CD4-positive, alpha-beta T cell treated with Interleukin-4 for 1 hour (primary cell): Measurements from ENCODE around the gene DNAJC1.

Source experiments
- DNase-seq, 2 donors: peaks; one replicate each; pipeline ENCODE4 v3.0.0-alpha.2; 2020 to 2022

The DNAJC1 gene

GRCh38 chr10:21757185-21757901 is 246.2 kb downstream of the DNAJC1 start:
- no peak for DNase-seq

GRCh38 chr10:21756707-21757106 is 246.8 kb downstream of the DNAJC1 start:
- no peak for DNase-seq

GRCh38 chr10:21754410-21755011 is 249.0 kb downstream of the DNAJC1 start:
- no peak for DNase-seq

GRCh38 chr10:21753497-21754270 is 249.8 kb downstream of the DNAJC1 start:
- no peak for DNase-seq

GRCh38 chr10:21751341-21752310 is 251.9 kb downstream of the DNAJC1 start:
- DNase-seq, result no peak

GRCh38 chr10:21750424-21750823 is 253.1 kb downstream of the DNAJC1 start:
- no peak for DNase-seq

- no peak for DNase-seq
Observed at GRCh38 chr10:21749788-21750187, 253.7 kb downstream of the DNAJC1 start.

GRCh38 chr10:21747809-21748208 is 255.7 kb downstream of the DNAJC1 start:
- DNase-seq, result no peak

- peak; percentile 18 to 33 for DNase-seq
Observed at GRCh38 chr10:21746118-21746517, 257.4 kb downstream of the DNAJC1 start.

- DNase-seq, result no peak
Observed at GRCh38 chr10:21744223-21744622, 259.3 kb downstream of the DNAJC1 start.

GRCh38 chr10:21742740-21743412 is 260.7 kb downstream of the DNAJC1 start:
- no peak for DNase-seq

- peak; percentile 68 to 72 for DNase-seq
Observed at GRCh38 chr10:21740989-21741388, 262.5 kb downstream of the DNAJC1 start.

GRCh38 chr10:21737106-21737505 is 266.4 kb downstream of the DNAJC1 start:
- no peak for DNase-seq

- no peak for DNase-seq
Observed at GRCh38 chr10:21733710-21734109, 269.8 kb downstream of the DNAJC1 start.

GRCh38 chr10:21732067-21732772 is 271.3 kb downstream of the DNAJC1 start:
- DNase-seq, result peak; percentile 37 to 44

- DNase-seq, result no peak
Observed at GRCh38 chr10:21728618-21729017, 274.9 kb downstream of the DNAJC1 start.

GRCh38 chr10:21727452-21728168 is 275.9 kb downstream of the DNAJC1 start:
- no peak for DNase-seq

- DNase-seq, result no peak
Observed at GRCh38 chr10:21726601-21727225, 276.8 kb downstream of the DNAJC1 start.

- peak; percentile 52 to 56 for DNase-seq
Observed at GRCh38 chr10:21724687-21725367, 278.7 kb downstream of the DNAJC1 start.
